Trophoblast cell (in vitro differentiated cells and primary cell): ENCODE measurements around the gene CERS6.

ENCODE experiments used
- DNase-seq, 2 donors: peaks; one replicate each; pipeline ENCODE4 v3.0.0-alpha.2; 2016
- H2AFZ ChIP-seq: 2 replicates; pipeline ENCODE4 v1.6.1; 2013; ENCODE audit warnings: low read length, moderate library complexity, mild to moderate bottlenecking; ENCODE audit not compliant: insufficient read depth, poor library complexity
- H2AK5ac ChIP-seq: 2 replicates; pipeline ENCODE4 v1.6.1; 2013; ENCODE audit warnings: mild to moderate bottlenecking, low read length
- H2BK120ac ChIP-seq: 2 replicates; pipeline ENCODE4 v1.6.1; 2013; ENCODE audit warnings: low read length, mild to moderate bottlenecking, moderate library complexity; ENCODE audit not compliant: insufficient read depth, poor library complexity
- H2BK12ac ChIP-seq: 2 replicates; pipeline ENCODE4 v1.6.1; 2013; ENCODE audit warnings: mild to moderate bottlenecking, low read length, moderate library complexity
- H2BK5ac ChIP-seq: 2 replicates; pipeline ENCODE4 v1.6.1; 2013; ENCODE audit warnings: low read length, low read depth, moderate library complexity, mild to moderate bottlenecking; ENCODE audit not compliant: poor library complexity
- H3K14ac ChIP-seq: 2 replicates; pipeline ENCODE4 v1.6.1; 2013; ENCODE audit warnings: mild to moderate bottlenecking, low read length
- H3K18ac ChIP-seq: 2 replicates; pipeline ENCODE4 v1.6.1; 2013; ENCODE audit warnings: mild to moderate bottlenecking, low read length
- H3K23ac ChIP-seq: 2 replicates; pipeline ENCODE4 v1.6.1; 2013; ENCODE audit warnings: low read length
- H3K27ac ChIP-seq: 2 replicates; pipeline ENCODE4 v1.5.1; 2013; ENCODE audit warnings: low read depth, mild to moderate bottlenecking, inconsistent platforms, low read length, moderate library complexity
- H3K27me3 ChIP-seq: 2 replicates; pipeline ENCODE4 v1.6.1; 2013; ENCODE audit warnings: inconsistent platforms, mild to moderate bottlenecking, low read length, moderate library complexity; ENCODE audit not compliant: insufficient read depth
- H3K36me3 ChIP-seq, 2 experiments: 1 replicate in 1 of 2; 2 replicates in 1 of 2; pipeline ENCODE4 v1.6.1; 2013; ENCODE audit warnings: low read length in 2 of 2, mild to moderate bottlenecking in 2 of 2, moderate library complexity in 1 of 2; ENCODE audit not compliant: insufficient read depth in 2 of 2, control insufficient read depth in 1 of 2
- H3K4ac ChIP-seq: 2 replicates; pipeline ENCODE4 v1.6.1; 2013; ENCODE audit warnings: low read depth, mild to moderate bottlenecking, low read length, moderate library complexity
- H3K4me1 ChIP-seq, 2 experiments: 1 replicate in 1 of 2; 2 replicates in 1 of 2; pipeline ENCODE4 v1.6.1; 2013; ENCODE audit warnings: low read length in 2 of 2, mild to moderate bottlenecking in 2 of 2, moderate library complexity in 1 of 2; ENCODE audit not compliant: insufficient read depth in 2 of 2, control insufficient read depth in 1 of 2
- H3K4me2 ChIP-seq: 2 replicates; pipeline ENCODE4 v1.6.1; 2013; ENCODE audit warnings: inconsistent platforms, mild to moderate bottlenecking, low read length, moderate library complexity
- H3K4me3 ChIP-seq: 2 replicates; pipeline ENCODE4 v1.5.1; 2013; ENCODE audit warnings: mild to moderate bottlenecking, low read depth, low read length, inconsistent platforms
- H3K79me1 ChIP-seq: one replicate; pipeline ENCODE4 v1.6.1; 2013; ENCODE audit warnings: low read length
- H3K79me2 ChIP-seq: 2 replicates; pipeline ENCODE4 v1.6.1; 2013; ENCODE audit warnings: low read length, mild to moderate bottlenecking; ENCODE audit not compliant: control insufficient read depth, insufficient read depth, poor library complexity
- H3K9ac ChIP-seq: 2 replicates; pipeline ENCODE4 v1.6.1; 2013; ENCODE audit warnings: mild to moderate bottlenecking, low read length
- H3K9me3 ChIP-seq: 2 replicates; pipeline ENCODE4 v1.6.1; 2013; ENCODE audit warnings: low read depth, mild to moderate bottlenecking, control low read depth, inconsistent platforms, low read length; ENCODE audit not compliant: insufficient read depth
- H4K12ac ChIP-seq: 2 replicates; pipeline ENCODE4 v1.6.1; 2013; ENCODE audit warnings: low read depth, mild to moderate bottlenecking, low read length, moderate library complexity
- H4K8ac ChIP-seq: 2 replicates; pipeline ENCODE4 v1.6.1; 2013; ENCODE audit warnings: low read depth, mild to moderate bottlenecking, low read length, moderate library complexity
- H4K91ac ChIP-seq: one replicate; pipeline ENCODE4 v1.6.1; 2013; ENCODE audit warnings: low read depth, mild to moderate bottlenecking, low read length, moderate library complexity
- WGBS: extraction: QIAGEN DNeasy Blood & Tissue Kit; methylation state at CpG from one replicate; pipeline ENCODE4 v1.1.7; 2013; ENCODE audit warnings: missing lambda C conversion rate; ENCODE audit not compliant: insufficient read length, insufficient coverage; ENCODE audit errors: extremely low coverage; 5-methylcytosine and 5-hydroxymethylcytosine counted together

Gene CERS6

GRCh38 chr2:168480356-168480755 lies 24.3 kb downstream of the CERS6 start:
- Histone ChIP-seq H3K14ac (no peak overlapping the region), H3K27me3 (no peaks in the 10 kb centered on the region), H3K4me3 (no peak overlapping the region), H3K36me3 (no peaks in the 10 kb centered on the region), H3K9ac (no peak overlapping the region), H2BK5ac (no peak overlapping the region), H3K23ac (no peak overlapping the region), H2AK5ac (no peak overlapping the region), H3K79me1 (no peaks in the 10 kb centered on the region), H3K27ac (no peak overlapping the region), H4K8ac (no peak overlapping the region), H4K12ac (no peak overlapping the region), H3K79me2 (no peaks in the 10 kb centered on the region), H3K4me1 (peaks cover 0 to 5% of the 10 kb centered on the region in 2 experiments), H3K4me2 (no peak overlapping the region), H4K91ac (no peak overlapping the region), H3K4ac (no peak overlapping the region), H2AFZ (no peak overlapping the region), H3K18ac (no peak overlapping the region), H2BK120ac (no peak overlapping the region), H2BK12ac (no peak overlapping the region), H3K9me3 (no peaks in the 10 kb centered on the region)
- no CpG with 5 or more reads among the region's 3 CpGs for WGBS
- DNase-seq: no peak

DNA sequence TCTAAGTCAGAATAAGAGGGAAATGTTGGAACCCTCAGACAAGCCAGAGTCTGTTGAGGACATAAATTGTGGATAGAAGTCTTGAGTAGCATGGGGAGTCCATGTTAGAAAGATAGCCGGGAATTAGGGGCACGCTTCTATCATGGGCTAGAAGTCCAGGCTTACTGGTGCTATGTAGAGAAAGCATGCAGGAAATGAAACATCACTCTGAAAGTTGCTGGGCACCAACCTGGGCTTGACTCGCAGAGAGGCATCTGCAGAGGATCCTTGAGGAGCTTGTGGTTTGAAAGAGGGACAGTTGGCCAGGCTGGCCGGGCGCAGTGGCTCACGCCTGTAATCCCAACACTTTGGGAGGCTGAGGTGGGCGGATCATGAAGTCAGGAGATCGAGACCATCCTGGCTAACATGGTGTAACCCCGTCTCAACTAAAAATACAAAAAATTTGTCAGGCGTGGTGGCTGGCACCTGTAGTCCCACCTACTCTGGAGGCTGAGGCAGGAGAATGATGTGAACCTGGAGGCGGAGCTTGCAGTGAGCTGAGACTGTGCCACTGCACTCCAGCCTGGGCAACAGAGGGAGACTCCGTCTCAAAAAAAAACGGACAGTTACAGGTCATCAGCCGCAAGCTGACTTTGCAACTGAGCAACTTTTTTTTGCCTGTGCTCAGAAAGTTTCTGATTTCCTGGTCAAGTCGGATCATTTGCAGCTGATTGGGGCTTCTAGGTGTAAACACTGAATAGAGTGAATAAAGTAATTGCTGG lies 24.9 kb downstream of the CERS6 start:
- Histone ChIP-seq H4K91ac (no peak overlapping the region), H3K9me3 (no peaks in the 10 kb centered on the region)
- WGBS: no CpG with 5 or more reads among the region's 15 CpGs

DNA sequence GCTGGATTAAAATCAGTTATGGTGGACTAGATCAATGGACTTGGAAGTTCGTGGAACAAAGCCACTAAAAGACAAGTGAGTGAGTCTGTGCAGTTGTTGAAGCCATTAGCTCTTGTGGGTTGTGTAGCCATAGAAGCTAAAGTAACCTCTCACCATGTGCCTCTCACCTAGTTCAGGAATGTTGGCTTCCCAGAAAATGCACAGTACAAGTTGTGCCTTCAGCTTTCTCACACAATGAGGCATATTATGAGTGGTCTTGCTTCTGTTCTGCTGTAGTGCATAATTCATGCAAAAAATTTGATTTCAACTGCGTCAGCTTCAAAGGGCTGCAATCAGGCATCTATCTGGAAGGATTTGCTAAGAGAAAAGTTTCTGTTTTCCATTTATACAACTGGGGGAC lies 26.2 kb downstream of the CERS6 start:
- Histone ChIP-seq H3K79me2 (no peaks in the 10 kb centered on the region), H4K12ac (no peak overlapping the region), H2AK5ac (no peak overlapping the region), H3K4me2 (peak overlapping the region; percentile 30), H3K27me3 (no peaks in the 10 kb centered on the region), H2BK120ac (no peak overlapping the region), H3K9me3 (no peaks in the 10 kb centered on the region), H2AFZ (no peak overlapping the region), H3K23ac (peak overlapping the region; percentile 58), H3K4me3 (no peak overlapping the region), H3K9ac (no peak overlapping the region), H3K27ac (no peak overlapping the region), H3K79me1 (no peaks in the 10 kb centered on the region), H3K14ac (no peak overlapping the region), H3K4ac (no peak overlapping the region), H3K18ac (no peak overlapping the region), H4K91ac (no peak overlapping the region), H4K8ac (no peak overlapping the region), H2BK12ac (no peak overlapping the region), H2BK5ac (no peak overlapping the region), H3K36me3 (no peaks in the 10 kb centered on the region), H3K4me1 (peaks cover 0 to 5% of the 10 kb centered on the region in 2 experiments)
- DNase-seq: no peak
- WGBS: no CpG with 5 or more reads among the region's 2 CpGs

More for the DNA sequence above, 24.9 kb downstream of the CERS6 start:
- H3K36me3 ChIP-seq: no peaks in the 10 kb centered on the region
- no peak overlapping the region for H3K14ac ChIP-seq
- no peak overlapping the region for H3K18ac ChIP-seq
- H4K8ac ChIP-seq: no peak overlapping the region
- H2BK120ac ChIP-seq: no peak overlapping the region
- no peaks in the 10 kb centered on the region for H3K27me3 ChIP-seq
- no peaks in the 10 kb centered on the region for H3K79me2 ChIP-seq
- no peak overlapping the region for H3K23ac ChIP-seq
- no peak overlapping the region for H4K12ac ChIP-seq
- no peak overlapping the region for H3K4me3 ChIP-seq
- no peak overlapping the region for H3K27ac ChIP-seq
- H2BK12ac ChIP-seq: no peak overlapping the region
- H2BK5ac ChIP-seq: no peak overlapping the region
- H3K4ac ChIP-seq: no peak overlapping the region
- H2AK5ac ChIP-seq: no peak overlapping the region
- no peak for DNase-seq
- H2AFZ ChIP-seq: no peak overlapping the region
- no peak overlapping the region for H3K4me2 ChIP-seq
- H3K9ac ChIP-seq: no peak overlapping the region
- H3K4me1 ChIP-seq: peaks cover 0 to 5% of the 10 kb centered on the region in 2 experiments
- H3K79me1 ChIP-seq: no peaks in the 10 kb centered on the region

DNA sequence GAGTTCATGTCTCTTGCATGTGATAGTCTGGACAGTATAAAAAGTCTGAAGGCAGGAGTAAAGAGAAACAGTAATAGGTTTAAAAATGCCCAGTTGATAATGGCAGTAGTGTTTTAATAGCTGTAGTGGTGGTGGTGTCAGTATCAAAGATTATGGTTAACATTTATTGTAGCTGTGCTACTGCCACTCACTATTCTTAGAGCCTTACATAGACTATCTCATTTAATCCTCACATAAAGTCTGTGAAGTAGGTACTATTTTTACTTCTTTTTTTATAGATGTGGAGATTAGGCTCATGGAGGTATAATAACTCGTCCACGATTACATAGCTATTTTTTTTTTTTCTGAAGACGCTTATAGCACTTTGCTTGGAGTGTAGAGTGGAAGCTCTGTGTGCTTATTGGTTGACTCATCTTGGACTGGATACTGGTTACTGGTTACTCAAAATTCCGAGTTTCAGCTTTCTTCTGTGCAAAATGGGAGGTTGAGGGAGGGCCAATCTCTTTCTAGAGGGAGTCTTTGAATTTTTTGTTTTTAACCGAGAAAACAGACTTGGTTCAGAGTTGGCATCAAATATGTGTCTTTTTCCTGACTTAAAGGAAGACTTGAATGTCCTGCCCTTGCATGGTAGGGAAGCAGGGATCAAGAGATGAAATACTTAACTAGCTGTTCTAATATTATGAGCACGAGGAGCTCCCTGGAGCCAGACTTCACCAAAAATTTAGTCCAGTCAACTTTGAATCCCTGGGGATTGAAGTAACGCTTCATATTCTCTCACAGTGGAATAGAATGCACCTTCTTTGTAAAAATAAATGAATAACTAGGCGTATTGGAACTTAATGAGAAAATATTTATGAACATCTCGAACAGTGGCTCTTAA lies 27.1 kb downstream of the CERS6 start:
- Histone ChIP-seq H2AFZ (no peak overlapping the region), H3K9ac (no peak overlapping the region), H3K4me2 (no peak overlapping the region), H3K36me3 (no peaks in the 10 kb centered on the region), H3K9me3 (no peaks in the 10 kb centered on the region), H4K12ac (no peak overlapping the region), H2BK5ac (no peak overlapping the region), H3K79me2 (peaks cover 2% of the 10 kb centered on the region), H2AK5ac (no peak overlapping the region), H4K91ac (no peak overlapping the region), H2BK12ac (no peak overlapping the region), H3K4me3 (no peak overlapping the region), H3K14ac (no peak overlapping the region), H3K27ac (no peak overlapping the region), H4K8ac (no peak overlapping the region), H3K18ac (no peak overlapping the region), H3K27me3 (no peaks in the 10 kb centered on the region), H2BK120ac (no peak overlapping the region), H3K4ac (no peak overlapping the region), H3K4me1 (peaks cover 0 to 4% of the 10 kb centered on the region in 2 experiments), H3K79me1 (no peaks in the 10 kb centered on the region), H3K23ac (no peak overlapping the region)
- DNase-seq: no peak
- no CpG with 5 or more reads among the region's 9 CpGs for WGBS
